Loucy (cell line): ENCODE measurements around the gene SLCO2A1.

ENCODE experiments used
- H2AFZ ChIP-seq: fragments of 200-600 bp; sonication (generic); 2 replicates; pipeline ENCODE4 v1.6.0; 2016; ENCODE audit warnings: antibody characterized with exemption, mild to moderate bottlenecking, low read length, moderate library complexity
- H3F3A ChIP-seq: fragments of 200-600 bp; 2 replicates; pipeline ENCODE4 v1.6.0; 2016; ENCODE audit warnings: antibody characterized with exemption, low read depth, mild to moderate bottlenecking
- H3K27me3 ChIP-seq: fragments of 200-600 bp; sonication (generic); 2 replicates; pipeline ENCODE4 v1.6.1; 2014; ENCODE audit warnings: low read length, mild to moderate bottlenecking; ENCODE audit not compliant: insufficient read depth, poor library complexity, severe bottlenecking
- H3K36me3 ChIP-seq: fragments of 200-600 bp; sonication (generic); 2 replicates; pipeline ENCODE4 v1.6.1; 2016; ENCODE audit warnings: low read length; ENCODE audit not compliant: insufficient read depth
- H3K4me1 ChIP-seq: fragments of 200-600 bp; sonication (generic); 2 replicates; pipeline ENCODE4 v1.5.1; 2014; ENCODE audit warnings: low read length, mild to moderate bottlenecking; ENCODE audit not compliant: insufficient read depth, poor library complexity, severe bottlenecking
- H3K4me2 ChIP-seq: fragments of 200-600 bp; sonication (generic); 2 replicates; pipeline ENCODE4 v1.6.0; 2014; ENCODE audit warnings: antibody characterized with exemption, low read length, low read depth, mild to moderate bottlenecking; ENCODE audit not compliant: poor library complexity, severe bottlenecking
- H3K4me3 ChIP-seq: fragments of 200-600 bp; sonication (generic); 2 replicates; pipeline ENCODE4 v1.5.1; 2014; ENCODE audit warnings: low read length, mild to moderate bottlenecking, mixed read lengths; ENCODE audit not compliant: poor library complexity, severe bottlenecking
- H3K79me2 ChIP-seq: fragments of 200-600 bp; sonication (generic); 2 replicates; pipeline ENCODE4 v1.6.1; 2014; ENCODE audit warnings: low read length; ENCODE audit not compliant: insufficient read depth
- H3K9ac ChIP-seq: fragments of 200-600 bp; sonication (generic); 2 replicates; pipeline ENCODE4 v1.6.0; 2014; ENCODE audit warnings: mild to moderate bottlenecking, low read depth, low read length, moderate library complexity; ENCODE audit not compliant: poor library complexity, severe bottlenecking
- H3K9me2 ChIP-seq: fragments of 200-600 bp; sonication (generic); replicated peaks from 2 replicates; pipeline ENCODE4 v1.6.1; 2016; ENCODE audit warnings: low read depth, low read length, mixed read lengths
- H3K9me3 ChIP-seq: fragments of 200-600 bp; sonication (generic); 2 replicates; pipeline ENCODE4 v1.6.1; 2014; ENCODE audit warnings: mild to moderate bottlenecking, antibody characterized with exemption, low read length, low read depth; ENCODE audit not compliant: insufficient read depth
- H4K20me1 ChIP-seq: fragments of 200-600 bp; sonication (generic); 2 replicates; pipeline ENCODE4 v1.6.0; 2014; ENCODE audit warnings: antibody characterized with exemption, low read length, mild to moderate bottlenecking; ENCODE audit not compliant: insufficient read depth, poor library complexity, severe bottlenecking
- EZH2phosphoT487 ChIP-seq: fragments of 200-600 bp; IDR thresholded peaks from 2 replicates; pipeline ENCODE4 v1.6.1; 2018; ENCODE audit warnings: antibody characterized with exemption, mild to moderate bottlenecking, moderate library complexity, borderline replicate concordance
- TF ChIP-seq, protein P1 (sequence below): fragments of 200-600 bp; sonication (generic); conservative IDR thresholded peaks from 2 replicates; pipeline ENCODE4 v1.5.1; 2014; ENCODE audit warnings: mild to moderate bottlenecking, antibody characterized with exemption, low read length

The SLCO2A1 gene

GRCh38 chr3:134031348-134031915 is 1.7 kb upstream of the SLCO2A1 start:
- no peaks in the 10 kb centered on the region for H3F3A ChIP-seq
- H3K4me3 ChIP-seq = no peak overlapping the region
- no peaks in the 10 kb centered on the region for H3K9me3 ChIP-seq
- H3K4me2 ChIP-seq = no peak overlapping the region
- H3K27me3 ChIP-seq = no peaks in the 10 kb centered on the region
- no peak overlapping the region for H2AFZ ChIP-seq
- no peaks in the 10 kb centered on the region for H3K9me2 ChIP-seq
- no peaks in the 10 kb centered on the region for H3K4me1 ChIP-seq
- H4K20me1 ChIP-seq = no peaks in the 10 kb centered on the region
- no peaks in the 10 kb centered on the region for H3K36me3 ChIP-seq
- no peak for TF ChIP-seq EZH2phosphoT487
- TF ChIP-seq, protein P1, sequence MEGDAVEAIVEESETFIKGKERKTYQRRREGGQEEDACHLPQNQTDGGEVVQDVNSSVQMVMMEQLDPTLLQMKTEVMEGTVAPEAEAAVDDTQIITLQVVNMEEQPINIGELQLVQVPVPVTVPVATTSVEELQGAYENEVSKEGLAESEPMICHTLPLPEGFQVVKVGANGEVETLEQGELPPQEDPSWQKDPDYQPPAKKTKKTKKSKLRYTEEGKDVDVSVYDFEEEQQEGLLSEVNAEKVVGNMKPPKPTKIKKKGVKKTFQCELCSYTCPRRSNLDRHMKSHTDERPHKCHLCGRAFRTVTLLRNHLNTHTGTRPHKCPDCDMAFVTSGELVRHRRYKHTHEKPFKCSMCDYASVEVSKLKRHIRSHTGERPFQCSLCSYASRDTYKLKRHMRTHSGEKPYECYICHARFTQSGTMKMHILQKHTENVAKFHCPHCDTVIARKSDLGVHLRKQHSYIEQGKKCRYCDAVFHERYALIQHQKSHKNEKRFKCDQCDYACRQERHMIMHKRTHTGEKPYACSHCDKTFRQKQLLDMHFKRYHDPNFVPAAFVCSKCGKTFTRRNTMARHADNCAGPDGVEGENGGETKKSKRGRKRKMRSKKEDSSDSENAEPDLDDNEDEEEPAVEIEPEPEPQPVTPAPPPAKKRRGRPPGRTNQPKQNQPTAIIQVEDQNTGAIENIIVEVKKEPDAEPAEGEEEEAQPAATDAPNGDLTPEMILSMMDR = no peak
- H3K79me2 ChIP-seq = no peaks in the 10 kb centered on the region
- no peak overlapping the region for H3K9ac ChIP-seq

DNA sequence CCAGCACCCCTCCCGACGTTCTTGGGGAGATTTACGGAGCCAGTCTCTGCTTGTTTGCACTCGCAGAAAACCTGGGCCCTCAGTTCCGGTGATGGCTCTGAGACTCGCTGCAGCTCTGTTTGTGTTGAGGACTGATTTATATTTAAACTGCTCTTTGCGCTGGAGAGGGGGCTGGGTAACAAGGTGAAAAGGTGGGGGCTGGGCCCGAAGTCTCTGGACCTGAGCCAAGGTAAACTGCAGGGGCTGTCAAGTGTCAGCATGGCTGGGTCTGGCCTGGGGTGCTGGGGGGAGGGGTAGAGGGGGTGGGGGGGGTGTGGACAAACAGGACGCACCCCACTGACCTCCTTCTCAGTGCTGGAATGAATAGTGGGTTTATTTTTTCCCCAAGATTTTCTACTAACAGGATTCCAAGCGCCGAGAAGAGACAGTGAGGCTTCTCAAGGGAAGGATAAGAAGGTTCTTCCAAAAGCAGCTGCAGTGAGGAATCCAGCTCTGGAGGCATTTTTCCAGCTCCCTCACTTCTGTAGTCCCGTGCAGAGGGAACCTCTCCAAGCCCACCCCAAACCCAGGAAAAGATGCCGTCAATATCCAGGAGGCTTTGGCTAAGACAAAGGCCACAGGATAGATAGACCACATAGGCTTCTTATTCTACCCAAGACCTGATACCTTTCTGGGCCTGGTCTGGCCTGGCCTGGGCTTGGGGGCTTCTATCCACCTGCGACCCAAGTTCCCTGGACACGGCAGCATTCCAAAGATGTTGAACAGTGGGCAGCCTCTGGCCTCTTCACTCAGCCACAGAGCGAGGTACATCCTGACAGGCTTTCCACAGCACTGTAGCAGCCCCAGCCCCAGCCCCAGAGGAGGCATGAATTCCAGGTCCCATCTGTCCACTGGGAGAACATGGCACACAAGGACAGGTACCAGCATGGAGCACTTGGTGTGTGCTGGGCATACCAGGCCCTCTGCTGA is 938 bp upstream of the SLCO2A1 start:
- H3K4me1 ChIP-seq = no peaks in the 10 kb centered on the region
- no peak overlapping the region for H3K9ac ChIP-seq
- no peaks in the 10 kb centered on the region for H4K20me1 ChIP-seq
- no peaks in the 10 kb centered on the region for H3K36me3 ChIP-seq
- no peak for TF ChIP-seq EZH2phosphoT487
- TF ChIP-seq, protein P1 = no peak
- no peak overlapping the region for H3K4me3 ChIP-seq
- H3K27me3 ChIP-seq = no peaks in the 10 kb centered on the region
- no peaks in the 10 kb centered on the region for H3F3A ChIP-seq
- H2AFZ ChIP-seq = no peak overlapping the region
- H3K4me2 ChIP-seq = no peak overlapping the region
- no peaks in the 10 kb centered on the region for H3K9me3 ChIP-seq
- H3K9me2 ChIP-seq = no peaks in the 10 kb centered on the region
- H3K79me2 ChIP-seq = no peaks in the 10 kb centered on the region

DNA sequence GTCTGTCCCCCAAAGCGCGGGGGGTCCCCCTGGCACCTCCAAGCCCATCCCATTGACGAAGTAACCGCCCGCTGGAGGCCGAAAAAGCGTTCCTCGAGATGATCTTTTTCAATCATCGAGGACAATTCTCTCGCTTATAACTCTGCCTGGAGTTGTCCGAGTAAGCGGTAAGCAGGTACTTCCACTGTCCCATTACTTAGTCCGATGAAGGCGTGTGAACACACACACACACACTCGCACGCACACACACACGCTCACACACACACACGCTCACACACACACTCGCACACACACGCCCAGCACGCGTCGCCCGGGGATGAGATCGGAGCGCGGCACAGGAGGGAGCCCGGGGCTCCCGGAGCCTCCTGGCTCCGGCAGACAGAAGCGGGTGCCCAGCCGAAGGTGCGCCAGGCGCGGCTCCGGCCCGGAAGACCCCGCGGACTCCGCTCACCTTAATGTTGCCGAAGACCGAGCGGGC is 430 bp downstream of the SLCO2A1 start:
- H3K9me3 ChIP-seq = no peaks in the 10 kb centered on the region
- no peaks in the 10 kb centered on the region for H3K36me3 ChIP-seq
- no peak overlapping the region for H3K4me2 ChIP-seq
- no peaks in the 10 kb centered on the region for H3F3A ChIP-seq
- TF ChIP-seq EZH2phosphoT487 = no peak
- TF ChIP-seq, protein P1 = no peak
- no peaks in the 10 kb centered on the region for H4K20me1 ChIP-seq
- no peak overlapping the region for H3K4me3 ChIP-seq
- H3K79me2 ChIP-seq = no peaks in the 10 kb centered on the region
- no peak overlapping the region for H3K9ac ChIP-seq
- no peaks in the 10 kb centered on the region for H3K4me1 ChIP-seq
- H2AFZ ChIP-seq = no peak overlapping the region
- H3K9me2 ChIP-seq = no peaks in the 10 kb centered on the region
- H3K27me3 ChIP-seq = no peaks in the 10 kb centered on the region
